ENCODE measurements around the gene TTC32.

GRCh38 chr2:19916385-19916950, 14.7 kb upstream of the TTC32 start:
- TF ChIP-seq POLR2A (IDR thresholded peaks at IDR 0.05; ENCODE audit: low read depth, low read length) (no peak), CTCF (IDR thresholded peaks at IDR 0.05; ENCODE audit: extremely low read depth in 1 of 2, insufficient read depth in 1 of 2, low read depth in 1 of 2, low read length in 2 of 2) (no peak), POLR2AphosphoS5 (IDR thresholded peaks at IDR 0.05; ENCODE audit: insufficient read depth, low read depth, low read length) (no peak), EZH2 (IDR thresholded peaks at IDR 0.05; ENCODE audit: borderline replicate concordance, low read depth, low read length, severe bottlenecking) (no peak), MAX (IDR thresholded peaks at IDR 0.05; ENCODE audit: insufficient read depth, insufficient read length) (no peak)

All from endothelial cell of umbilical vein (primary cell).